Activated CD4-positive, alpha-beta T cell treated with anti-CD3 and anti-CD28 coated beads, Interleukin-2, amount 50 U/mL, for 4 hours (primary cell): ENCODE measurements around the gene CATSPERD.
"Not testable (repeated sequence)": the region's sequence is repeated elsewhere in the genome, so short reads cannot be mapped to it uniquely, and the experiment has no call there.

Source experiments
- DNase-seq, 2 experiments: peaks; one replicate each; pipeline ENCODE4 v3.0.0-alpha.2; 2020

CATSPERD gene

DNA sequence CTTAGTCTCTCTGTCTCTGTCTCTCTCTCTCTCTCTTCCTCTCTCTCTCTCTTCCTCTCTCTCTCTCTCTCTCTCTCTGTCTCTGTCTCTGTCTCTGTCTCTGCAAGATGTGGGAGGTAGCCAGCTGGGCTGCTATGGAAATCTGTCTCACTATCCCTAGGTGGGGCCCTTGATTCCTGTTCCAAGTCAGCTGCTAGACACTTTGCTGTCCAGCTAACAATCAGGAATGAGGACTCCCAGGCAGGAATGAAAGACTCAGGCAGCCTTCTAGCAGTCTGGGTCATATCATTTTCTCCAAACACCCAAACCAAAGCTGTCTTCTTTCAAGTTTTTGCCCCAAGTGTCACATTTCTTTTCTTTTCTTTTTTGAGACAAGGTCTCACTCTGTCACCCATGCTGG, 23.2 kb downstream of the CATSPERD start:
- DNase-seq: no peak

DNA sequence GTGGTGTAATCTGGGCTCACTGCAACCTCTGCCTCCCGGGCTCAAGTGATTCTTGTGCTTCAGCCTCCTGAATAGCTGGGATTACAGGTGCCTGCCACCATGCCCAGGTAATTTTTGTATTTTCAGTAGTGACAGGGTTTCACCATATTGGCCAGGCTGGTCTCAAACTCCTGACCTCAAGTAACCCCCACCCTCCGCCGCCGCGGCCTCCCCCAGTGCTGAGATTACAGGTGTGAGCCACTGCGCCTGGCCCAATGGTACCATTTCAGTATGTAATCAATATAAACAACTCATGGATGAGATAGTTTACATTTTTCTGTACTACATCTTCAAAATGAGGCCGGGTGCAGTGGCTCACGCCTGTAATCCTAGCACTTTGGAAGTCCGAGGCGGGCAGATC, 24.6 kb downstream of the CATSPERD start:
- not testable (repeated sequence) for DNase-seq

DNA sequence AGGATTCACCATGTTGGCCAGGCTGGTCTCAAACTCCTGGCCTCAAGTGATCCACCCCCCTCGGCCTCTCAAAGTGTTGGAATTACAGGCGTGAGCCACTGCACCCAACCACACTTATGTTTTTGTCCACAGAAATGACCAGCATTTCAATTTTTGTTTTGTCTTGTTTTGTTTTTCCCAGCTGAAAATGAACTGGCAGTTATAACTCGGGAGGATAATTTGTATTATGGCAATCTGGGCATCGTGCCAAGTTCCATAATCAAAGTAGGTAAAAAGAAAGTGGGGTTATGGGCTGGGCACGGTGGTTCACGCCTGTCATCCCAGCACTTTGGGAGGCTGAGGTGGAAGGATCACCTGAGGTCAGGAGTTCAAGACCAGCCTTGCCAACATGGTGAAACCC, 28.5 kb downstream of the CATSPERD start:
- not testable (repeated sequence) for DNase-seq

DNA sequence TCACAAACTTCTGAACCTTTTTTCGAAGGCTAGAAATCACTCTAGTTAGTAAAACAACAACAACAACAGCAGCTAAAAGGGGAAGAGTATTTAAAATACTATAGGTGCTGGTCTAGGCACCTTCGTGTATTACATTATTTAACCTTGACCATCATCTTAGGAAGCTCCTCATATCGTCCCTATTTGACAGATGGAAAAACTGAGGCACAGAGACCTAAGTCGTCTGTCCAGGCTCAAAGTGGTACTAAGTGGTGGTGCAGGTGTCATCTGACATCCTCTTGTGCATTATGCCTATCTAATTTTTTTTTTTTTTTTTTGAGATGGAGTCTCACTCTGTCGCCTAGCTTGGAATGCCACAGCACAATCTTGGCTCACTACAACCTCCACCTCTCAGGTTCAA, 29.1 kb downstream of the CATSPERD start:
- DNase-seq: no peak

DNA sequence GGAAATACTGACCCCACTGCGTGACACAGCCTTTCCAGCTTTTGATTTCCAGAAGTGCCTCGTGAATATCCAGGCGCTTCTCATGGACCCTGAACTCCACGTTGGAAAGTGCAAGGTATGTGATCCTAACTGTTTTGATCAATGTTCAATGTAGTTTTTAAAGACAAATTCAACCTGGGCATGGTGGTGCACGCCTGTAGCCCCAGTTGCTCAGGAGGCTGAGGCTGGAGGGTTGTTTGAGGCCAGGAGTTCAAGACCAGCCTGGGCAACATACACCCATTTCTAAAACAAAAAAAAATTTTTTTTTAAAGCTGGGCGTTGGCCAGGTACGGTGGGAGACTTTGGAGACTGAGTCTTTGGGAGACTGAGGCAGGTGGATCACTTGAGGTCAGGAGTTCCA, 31.3 kb downstream of the CATSPERD start:
- no peak for DNase-seq

DNA sequence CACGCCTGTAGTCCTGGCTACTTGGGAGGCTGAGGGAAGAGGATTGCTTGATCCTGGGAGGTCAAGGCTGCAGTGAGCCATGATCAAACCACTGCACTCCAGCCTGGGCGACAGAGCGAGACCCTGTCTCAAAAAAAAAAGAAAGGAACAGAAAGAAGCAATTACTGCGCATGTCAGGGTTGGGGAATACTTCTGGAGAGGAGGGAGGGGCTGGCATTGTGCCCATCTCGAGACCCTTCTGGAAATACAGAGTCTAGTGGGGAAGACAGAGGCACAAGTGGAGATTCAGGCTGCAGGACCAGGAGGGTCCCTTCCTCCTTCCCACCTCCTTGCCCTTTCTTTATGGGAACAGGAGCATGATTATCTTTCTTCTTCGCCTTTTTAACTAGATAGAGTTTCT, 33.3 kb downstream of the CATSPERD start:
- no peak for DNase-seq

DNA sequence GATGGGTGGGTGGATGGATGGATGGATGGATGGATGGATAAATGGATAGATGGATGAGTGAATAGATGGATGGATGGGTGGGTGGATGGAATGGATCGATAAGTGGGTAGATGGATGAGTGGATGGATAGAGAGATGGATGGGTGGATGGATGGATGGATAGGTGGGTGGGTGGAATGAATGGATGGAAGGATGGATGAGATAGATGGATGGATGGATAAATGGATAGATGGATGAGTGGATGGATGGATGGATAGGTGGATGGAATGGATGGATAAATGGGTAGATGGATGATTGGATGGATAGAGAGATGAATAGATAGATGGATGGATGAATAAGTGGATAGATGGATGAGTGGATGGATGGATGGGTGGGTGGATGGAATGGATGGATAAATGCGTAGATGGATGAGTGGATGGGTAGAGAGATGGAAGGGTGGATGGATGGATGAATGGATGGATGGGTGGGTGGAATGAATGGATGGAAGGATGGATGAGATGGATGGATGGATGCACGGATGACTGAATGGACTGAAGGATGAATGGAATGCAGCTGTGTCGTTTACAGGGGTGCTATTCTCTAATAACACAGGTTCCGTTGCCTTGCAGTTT, 42.3 kb downstream of the CATSPERD start:
- DNase-seq: no peak

DNA sequence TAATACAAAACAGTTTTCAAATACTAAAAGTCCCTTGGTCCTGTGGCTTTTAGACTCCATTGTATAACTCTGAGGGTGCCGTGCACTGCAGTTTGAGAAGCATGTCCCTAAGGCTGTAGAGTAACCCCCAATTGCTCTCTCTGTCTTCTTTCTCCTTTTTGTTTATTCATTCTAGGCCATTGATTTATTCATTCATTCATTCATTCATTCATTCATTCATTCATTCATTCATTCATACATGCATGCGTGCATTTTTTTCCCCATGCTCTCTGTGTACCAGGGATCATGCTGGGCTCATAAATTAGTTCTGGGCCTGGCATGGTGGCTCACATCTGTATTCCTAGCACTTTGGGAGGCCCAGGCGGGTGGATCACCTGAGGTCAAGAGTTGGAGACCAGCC, 44.8 kb downstream of the CATSPERD start:
- no peak for DNase-seq

DNA sequence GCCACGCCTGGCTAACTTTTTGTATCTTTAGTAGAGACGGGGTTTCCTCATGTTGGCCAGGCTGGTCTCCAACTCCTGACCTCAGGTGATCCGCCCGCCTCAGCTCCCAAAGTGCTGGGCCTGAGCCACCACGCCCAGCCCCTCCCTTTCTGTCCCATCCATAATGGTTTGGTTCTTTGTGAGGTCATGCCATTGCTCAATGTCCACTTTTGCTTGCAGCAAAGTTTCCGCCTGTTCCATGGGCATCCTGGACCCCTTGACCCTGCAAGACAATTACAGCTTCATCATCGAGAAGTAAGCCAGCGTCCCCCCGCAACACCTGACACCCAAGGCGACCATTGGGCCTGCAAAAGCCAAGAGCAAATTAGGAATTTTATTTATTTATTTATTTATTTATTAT, 47.5 kb downstream of the CATSPERD start:
- DNase-seq: no peak

DNA sequence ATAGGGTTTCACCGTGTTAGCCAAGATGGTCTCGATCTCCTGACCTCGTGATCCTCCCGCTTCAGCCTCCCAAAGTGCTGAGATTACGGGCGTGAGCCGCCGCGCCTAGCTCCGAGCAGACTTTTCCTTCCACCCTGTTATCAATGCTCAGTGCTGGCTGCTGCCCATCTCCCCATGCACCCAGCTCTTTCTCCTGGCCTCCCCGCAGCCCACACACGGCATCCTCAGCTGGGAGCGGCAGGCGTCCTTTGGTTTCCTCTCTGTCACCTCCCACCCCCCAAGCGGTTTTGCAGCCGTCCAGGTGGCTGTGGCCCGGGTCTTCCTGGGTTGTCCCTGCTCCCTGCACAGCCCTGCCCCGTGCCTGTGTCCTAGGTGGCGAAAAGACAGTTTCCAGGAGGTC, 52.0 kb downstream of the CATSPERD start:
- DNase-seq: no peak

DNA sequence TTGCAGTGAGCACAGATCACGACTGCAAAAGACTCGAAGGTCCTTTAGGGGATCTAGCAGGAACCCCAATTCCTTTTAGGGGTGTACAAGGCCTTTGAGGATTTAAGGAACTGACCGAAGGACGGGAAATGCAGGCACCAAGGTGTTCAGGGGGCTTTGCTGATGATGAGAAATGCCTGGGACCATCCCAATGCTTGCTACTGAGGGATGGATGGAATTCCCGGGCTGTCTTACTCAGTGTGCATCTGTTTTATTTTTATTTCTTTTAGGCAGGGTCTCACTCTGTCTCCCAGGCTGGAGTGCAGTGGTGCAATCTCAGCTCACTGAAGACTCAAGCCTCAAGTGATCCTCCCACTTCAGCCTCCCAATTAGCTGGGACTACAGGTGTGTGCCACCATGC, 52.8 kb downstream of the CATSPERD start:
- no peak for DNase-seq

DNA sequence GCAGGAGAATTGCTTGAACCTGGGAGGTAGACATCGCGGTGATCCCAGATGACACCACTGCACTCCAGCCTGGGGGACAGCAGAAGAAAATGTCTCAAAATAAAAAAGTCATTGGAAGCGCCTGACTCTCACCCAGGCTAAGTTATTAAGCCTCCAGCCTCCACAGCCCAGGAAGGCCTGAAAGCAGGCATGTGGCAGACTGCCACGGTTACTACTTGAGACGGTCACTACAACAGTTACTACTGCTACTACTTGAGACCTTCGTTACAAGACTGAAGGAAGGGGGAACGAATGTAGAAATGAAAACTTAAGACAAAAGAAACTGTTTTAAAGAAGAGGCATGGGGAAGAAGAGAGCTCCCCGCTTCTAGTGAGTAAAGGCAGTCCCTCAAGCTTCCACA, 54.5 kb downstream of the CATSPERD start:
- DNase-seq: no peak

DNA sequence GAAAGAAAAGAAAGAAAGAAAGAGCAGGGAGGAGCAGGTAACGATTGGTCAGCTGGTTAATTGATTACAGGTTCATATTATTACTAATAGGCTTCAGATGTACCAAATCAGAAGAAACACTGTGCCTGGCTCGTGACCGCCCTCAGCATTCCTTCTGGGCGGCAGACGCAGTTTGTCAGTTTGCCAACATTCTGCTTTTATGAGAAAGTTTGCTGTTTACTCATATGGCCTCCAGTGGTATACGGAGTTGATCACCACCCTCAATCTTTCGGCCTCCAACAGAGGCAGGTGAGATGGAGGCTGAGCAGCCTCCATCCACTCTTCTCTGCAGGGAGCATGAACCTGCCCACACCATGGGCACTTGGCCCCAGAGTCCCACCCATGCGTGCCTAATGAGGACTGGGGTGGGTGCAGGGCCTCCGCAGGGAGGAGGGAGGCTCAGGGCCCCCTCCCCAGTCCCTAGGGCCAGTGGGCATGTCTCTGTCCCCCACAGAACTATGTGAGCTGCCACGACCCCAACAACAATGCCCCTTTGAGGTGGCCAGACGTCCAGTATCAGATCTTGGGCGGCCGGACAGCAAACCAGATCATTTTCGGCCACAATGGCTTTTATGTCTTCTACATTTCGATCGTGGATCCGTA, 55.4 kb downstream of the CATSPERD start:
- no peak for DNase-seq

DNA sequence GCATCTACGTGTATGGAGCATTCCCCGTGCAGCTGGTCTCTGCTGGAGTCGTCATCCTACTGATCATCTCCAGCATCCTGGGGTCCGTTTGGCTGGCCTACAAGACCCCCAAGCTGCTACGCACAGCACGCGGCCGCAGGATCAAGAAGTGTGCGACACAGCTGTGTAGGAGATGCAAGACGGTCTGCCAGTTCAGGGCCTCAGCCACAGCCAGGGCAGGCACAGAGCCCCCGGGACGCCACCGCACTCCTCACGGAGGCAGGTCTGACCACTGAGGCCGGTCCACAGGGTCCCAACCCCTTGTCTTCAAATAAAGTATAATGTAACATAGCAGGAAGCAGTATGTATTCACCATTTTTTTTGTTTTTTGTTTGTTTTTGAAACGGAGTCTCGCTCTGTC, 58.0 kb downstream of the CATSPERD start:
- DNase-seq: no peak

DNA sequence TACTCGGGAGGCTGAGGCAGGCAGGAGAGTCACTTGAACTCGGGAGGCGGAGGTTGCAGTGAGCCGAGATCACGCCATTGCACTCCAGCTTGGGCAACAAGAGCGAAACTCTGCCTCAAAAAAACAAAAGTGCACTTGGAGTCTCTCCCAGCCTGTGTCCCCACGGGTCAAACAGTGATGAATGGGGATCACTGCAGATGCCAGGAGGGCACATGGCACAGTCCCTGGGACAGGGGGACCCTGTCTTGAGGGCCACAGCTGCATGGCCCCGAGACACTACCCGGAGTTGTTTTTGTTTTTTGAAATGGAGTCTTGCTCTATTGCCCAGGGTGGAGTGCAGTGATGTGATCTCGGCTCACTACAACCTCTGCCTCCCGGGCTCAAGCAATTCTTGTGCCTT, 60.5 kb downstream of the CATSPERD start:
- not testable (repeated sequence) for DNase-seq

DNA sequence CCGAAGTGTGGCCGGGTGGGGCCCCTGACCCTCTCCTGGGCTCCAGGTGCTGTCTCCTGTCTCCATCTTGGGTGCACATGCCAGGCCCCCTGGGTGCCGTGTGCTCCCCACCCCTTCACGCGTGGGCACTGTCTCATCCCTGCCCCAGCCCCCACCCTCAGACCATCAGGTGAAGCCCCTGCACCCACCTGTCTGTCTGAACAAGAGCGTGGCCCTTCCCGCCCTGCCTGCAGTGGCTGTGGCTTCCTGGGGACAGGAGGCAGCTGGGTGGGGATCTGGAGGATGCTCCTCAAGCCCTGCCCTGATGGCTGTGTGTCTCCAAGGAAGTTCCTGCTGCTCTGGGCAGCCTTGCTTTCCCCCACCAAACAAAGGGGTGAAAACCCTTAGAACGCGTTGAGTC, 61.9 kb downstream of the CATSPERD start:
- no peak for DNase-seq

DNA sequence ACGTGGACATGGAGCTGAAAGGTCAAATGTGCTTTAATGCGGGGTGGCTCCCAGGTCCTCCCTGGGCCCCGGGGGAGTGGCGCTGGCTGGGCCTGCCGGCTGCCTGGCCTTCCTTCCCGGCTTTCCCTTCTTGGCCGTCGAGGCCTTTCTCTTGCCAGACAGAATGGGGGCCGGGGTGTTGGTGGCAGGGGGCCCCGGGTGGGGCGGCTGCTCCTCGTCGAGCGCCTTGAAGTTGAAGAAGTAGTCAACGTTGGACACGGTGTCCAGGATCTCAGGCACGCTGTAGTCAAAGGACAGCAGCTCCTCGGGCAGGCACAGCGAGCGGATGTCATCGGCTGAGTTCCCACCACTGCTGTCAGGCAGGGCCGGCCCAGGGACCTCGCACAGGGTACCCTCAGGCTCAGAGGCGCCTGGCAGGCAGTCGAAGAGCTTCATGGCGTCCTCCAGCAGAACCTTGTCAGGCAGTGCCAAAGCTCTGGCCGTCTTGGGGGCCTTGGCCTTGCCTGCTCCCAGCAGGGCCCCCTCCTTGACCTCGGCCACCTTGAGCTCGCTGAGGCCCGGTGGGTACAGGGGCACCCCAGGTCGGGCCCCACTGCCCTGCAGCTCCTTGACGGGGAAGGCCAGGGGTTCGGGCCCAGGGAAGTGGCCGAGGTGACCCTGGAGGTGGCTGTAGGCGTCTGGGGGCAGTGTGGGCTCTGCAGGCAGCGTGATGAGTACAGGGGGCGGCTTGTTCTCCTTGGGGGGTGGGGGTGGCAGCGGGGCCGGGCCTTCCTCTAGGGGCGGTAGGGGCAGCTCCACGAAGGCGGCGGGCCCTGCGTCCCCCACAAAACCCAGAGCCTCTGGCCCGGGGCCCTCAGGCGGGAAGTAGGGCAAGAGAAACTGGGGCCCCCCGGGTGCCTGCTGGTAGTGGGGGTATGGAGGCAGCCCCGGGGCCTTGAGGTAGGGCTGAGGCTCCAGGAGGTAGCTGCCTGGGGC, 62.8 kb downstream of the CATSPERD start:
- DNase-seq: no peak

DNA sequence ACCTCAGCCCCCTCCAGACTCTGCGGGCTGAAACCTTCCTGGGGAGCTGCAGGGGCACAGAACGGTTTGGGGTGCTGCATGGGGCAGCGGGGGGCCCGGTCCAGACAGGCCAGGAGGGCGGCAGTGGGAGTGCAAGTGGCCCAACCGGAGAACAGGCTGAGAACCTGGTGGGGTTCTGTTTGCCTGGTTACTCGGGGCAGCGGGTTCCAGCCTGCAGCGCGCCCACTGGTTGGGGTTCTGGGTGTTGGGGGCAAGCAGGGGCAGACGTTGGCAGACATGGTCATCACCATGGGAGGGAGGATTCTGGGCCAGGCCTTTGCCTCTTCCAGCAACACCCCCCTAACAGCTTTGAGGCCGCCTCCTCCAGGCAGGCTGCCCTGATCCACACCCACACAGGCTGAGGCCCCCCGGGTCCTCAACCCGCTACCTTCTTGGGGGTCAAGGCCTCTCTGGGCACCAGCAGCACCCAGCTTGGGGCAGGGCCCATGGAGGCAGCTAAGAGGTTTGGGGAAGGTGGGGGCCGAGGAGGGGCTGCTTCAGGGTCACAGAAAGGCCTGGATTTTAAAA, 64.2 kb downstream of the CATSPERD start, which contains the start of gene PRR22:
PRR22 (minus strand) TSS at position 166 of the 567 bp plus-strand sequence; CDS start at position 80, 86 bp downstream.
- DNase-seq: no peak

DNA sequence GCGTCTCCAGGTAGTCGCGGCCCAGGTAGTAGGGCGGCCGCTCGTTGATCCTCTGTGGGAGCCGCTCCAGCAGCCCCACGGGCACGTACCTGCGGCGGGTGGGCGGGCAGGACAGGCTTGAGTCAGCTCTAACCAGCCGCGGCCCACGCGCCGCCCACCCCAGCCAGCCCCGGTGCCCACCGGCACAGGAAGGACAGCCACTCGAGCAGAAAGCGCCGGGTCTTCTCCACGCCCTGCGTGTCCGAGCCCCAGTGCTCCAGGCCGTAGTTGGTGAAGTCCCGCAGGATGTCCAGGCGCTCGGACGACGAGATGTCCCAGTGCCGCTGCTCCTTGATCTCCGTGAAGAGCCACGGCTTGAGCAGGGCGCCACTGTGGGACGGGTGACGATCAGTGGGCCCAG, 65.0 kb downstream of the CATSPERD start:
- DNase-seq: no peak

DNA sequence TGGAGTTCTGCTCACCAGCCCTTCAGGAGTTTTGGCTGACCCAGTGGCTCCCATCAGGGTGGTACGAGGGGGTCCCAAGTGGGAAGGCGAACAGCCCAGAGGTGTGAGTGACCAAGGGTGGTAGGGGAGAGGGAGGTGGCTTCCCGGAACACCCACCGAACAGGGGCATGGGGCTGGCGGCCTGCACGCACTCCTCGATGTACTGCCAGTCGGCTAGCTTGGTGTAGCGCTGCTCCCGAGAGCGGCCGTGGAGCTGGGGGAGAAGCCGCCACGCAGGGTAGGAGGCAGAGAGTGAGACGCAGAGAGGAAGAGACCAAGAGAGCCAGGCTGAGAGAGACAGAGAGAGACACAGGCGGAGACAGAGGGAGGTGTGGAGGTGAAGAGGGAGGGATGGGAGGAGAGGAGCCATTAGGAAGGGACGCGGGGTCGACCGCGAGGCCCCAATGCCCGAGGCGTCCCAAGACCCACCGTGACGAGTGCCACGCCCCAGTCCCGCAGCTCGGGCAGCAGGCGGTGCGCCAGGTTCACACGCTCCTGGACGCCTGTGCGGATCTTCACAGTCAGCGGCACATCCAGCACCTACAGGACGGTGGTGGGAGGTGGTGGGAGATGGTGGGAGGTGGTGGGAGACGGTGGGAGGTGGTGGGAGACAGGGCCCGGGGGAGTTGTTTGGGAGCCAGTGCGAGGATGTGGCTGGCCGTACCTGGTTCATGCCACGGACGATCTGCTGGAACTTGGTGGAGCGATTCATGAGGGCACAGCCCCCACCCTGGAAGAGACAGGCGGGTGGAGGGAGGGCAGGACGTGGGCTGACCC, 66.4 kb downstream of the CATSPERD start:
- DNase-seq: no peak

DNA sequence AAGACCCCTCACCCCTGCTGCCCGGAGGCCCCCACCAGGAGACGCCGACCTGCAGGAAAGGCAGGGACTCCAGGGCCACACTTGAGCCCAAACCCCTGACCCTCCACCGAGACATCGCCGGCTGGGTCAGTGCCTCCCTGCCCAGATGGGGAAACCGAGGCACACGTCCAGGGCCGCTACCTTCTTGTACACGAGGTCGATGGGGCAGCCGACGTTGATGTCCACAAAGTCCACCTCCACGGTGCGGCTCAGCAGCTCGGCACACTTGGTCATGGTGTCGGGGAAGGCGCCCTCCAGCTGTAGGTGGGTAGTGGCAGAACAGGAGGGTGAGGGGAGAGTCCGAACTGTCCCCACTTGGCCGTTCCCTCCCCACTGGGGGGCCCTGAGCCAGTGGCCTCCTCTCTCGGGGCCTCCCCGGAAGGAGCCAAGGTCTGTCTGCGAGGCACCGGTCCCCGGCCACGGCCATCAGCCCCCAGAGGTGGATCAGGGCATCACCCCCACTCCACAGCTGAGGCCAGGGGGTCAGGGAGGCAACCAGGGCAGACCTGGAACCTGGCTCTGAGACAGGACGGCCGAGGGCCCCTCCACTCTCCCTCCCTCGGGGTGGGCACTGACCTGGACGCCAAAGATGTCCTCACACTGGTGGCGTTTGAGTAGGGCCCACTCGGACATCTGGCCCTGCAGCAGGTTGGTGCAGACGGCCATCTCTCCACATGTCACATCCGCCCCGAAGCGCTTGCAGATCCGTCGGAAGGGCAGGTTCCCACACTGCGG, 67.2 kb downstream of the CATSPERD start:
- DNase-seq: no peak

DNA sequence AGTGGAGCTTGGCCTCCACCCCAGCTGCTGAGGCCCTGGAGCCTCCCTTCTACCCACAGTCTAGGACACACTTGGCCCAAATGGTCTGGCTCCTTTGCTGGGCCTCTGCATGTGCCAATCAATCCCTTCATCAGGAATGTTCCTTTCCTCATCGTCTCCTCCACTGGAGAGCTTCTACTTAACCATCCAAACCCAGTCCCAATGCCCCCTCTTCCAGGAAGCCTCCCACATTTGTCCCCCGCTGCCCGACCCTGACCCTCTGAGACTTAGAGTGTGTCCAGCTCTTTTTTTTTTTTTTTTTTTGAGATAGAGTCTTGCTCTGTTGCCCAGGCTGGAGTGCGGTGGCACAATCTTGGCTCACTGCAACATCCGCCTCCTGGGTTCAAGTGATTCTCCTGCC, 68.0 kb downstream of the CATSPERD start:
- DNase-seq: no peak
